ENCODE results near the gene YOD1.

YOD1 gene

DNA sequence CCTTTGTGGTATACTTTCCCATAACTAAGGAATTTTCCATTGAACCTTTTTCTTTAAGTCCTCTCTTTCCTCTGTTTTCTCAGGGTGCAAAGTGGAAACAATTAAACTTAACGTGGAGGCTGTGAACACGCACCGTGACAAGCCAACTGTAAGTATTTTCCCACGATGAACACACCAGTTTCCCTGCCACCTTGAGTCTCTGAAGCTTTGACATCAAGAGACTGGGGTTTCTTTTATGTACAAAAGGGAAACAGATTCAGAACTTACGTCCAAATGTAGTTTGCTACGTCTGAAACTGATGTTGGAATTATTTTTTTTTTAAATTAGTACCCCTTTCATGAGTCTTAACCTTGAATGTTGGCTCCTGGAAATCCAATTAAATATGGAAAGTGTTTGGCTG is 20.4 kb upstream of the YOD1 start:
- no peak for DNase-seq

DNA sequence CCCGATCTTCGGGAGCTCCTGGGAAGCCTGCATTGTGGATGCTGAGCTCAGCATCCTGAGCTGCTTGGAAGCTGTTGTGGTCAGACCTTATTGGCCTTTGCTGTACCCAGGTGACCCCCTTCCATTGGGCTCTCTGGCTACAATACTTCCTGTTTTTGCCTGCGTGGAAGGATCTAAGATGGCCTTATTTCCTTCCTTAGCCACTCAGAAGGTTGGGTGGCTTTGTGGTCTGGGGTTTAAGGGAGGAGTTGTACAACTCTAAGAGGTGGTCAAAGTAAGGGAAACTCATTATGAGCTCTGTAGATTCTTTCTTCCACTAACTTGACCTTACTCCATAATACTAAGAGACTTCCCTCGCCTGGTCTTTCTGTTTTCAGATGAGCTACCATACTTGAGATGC is 19.8 kb upstream of the YOD1 start:
- DNase-seq = no peak

DNA sequence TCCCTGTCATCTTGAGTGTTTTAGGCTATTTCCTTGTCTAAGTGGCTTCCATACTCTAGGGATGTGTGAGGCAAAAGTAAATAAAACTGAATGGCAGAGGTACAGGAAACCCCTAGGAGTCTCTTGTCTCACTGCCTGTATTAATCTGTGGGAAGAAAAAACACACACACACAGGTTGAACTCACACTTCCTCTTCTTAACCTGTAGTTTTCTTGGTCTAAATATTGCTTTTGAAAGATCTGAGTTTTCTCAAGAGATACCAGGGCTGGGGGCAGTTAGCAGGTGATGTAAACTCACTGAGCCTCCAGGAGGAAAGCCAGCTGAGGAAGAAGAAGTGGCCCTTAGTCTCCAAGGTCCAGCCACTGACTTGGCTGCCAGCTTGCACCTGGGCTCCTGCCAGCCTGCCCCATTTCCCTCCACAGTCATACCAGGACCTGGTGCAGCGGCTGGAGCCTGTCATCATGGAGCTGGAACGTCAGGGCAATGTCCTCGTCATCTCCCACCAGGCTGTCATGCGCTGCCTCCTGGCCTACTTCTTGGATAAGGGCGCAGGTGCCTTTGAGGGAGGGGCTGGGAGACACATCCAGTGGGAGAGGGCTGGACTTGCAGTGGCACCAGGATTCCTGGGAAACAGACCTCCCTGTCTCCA is 19.0 kb upstream of the YOD1 start:
- no peak for DNase-seq

DNA sequence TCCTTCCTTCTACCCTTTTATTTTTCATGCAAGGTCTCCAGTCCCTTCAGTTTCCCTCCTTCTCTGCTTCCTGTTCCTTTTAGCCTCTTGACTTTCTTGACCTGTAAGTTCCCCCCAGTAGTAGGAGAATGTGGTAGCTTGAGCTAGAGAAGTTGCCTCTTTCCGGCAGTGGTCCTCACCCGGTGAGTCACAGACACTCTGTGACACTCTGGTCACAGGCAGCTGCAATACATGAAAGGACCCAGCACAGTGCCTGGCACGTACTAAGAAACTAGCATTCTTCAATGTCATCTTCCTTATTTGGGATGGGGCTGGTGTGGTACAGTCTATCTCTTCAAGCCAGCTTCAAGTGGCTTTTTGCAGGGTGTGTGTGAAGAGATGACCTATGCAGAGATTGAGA is 18.1 kb upstream of the YOD1 start:
- no peak for DNase-seq

DNA sequence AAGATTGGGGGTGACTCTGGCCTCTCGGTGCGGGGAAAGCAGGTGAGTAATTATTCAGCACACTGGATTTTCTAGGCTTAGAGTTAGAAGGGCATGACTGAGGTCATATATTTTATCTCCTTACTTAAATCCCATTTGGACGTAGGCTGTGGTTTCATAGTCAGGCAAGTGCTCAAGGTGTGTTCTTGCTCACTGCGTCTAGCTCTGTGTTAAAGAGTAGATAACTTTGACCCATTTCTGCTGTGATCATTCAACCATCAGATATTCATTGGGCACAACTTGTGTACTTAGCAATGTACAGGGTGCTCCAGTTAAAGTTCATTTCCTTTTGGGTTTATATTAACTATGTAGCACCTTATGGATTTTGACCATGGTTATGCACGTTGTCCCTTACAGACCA is 16.7 kb upstream of the YOD1 start:
- DNase-seq = no peak

DNA sequence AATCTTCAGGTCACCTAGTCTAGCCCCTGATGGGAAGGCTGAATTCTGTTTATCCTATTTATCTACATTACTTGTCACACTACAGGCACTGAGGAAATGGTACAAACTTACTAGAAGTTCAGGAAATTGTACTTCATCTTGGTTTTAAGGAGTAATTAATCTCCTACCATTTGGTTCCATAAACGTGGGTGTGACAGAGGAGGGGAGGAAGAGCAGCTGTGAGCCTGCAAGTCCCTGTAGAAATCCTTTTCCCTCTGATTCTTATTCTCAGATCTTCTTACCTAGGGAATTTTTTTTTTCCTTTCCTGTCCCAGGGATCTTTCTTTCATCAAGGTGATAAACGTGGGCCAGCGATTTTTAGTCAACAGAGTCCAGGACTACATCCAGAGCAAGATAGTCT is 16.2 kb upstream of the YOD1 start:
- DNase-seq = no peak

DNA sequence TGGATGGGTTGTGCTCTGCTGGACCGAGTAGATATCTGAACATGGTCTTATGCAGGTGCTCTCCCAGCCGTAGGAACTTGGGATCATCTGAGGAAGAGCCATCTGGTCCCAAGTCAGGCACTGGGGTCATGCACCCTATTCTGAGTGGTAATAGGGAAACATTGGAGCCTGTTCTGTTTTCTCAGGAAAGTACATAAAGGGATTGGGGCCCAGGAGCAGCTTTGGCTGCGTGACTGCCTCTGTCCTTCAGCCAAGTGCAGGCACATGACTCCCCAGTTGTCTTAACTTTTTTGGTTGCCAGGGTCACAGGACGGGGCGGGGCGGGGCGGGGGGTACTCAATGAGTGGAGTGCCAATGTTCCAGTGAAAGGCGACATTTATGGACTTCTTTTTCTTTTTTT is 13.6 kb upstream of the YOD1 start:
- DNase-seq = no peak

DNA sequence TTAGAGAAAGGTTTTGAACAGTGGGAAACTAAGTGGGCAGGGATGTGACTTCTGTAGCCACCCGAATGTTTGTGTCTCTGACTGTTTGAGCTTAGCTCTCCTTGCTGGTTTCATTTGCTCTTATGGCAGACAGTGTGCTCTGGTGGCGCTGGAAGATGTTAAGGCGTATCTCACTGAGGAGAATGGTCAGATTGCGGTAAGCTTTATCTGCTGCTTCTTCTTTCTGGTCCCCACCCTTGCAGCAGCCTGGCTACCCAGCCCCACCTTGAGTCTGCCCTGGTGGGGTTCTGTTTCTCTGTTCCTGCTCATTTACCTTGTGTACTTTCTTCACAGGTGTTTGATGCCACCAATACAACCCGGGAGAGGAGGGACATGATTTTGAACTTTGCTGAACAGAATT is 12.0 kb upstream of the YOD1 start:
- no peak for DNase-seq

DNA sequence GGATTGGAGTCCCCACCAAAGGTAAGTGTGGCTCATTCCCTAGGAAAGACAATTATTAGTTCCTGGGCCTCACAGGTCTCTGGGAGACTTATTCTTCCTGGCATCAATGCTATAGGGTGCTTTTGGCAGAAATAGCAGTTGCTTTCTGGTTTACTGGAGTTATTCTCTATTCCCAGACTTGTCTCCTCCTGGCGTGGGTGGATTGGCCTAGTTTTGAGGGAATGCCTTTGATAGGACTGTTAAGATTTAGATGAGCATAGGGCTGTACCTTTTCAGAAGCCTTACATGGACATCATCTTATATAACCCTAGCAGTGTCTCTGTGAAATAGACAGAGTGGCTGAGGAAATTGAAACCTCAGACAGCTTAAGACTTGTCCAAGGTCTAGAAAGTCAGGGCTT is 11.1 kb upstream of the YOD1 start:
- no peak for DNase-seq

DNA sequence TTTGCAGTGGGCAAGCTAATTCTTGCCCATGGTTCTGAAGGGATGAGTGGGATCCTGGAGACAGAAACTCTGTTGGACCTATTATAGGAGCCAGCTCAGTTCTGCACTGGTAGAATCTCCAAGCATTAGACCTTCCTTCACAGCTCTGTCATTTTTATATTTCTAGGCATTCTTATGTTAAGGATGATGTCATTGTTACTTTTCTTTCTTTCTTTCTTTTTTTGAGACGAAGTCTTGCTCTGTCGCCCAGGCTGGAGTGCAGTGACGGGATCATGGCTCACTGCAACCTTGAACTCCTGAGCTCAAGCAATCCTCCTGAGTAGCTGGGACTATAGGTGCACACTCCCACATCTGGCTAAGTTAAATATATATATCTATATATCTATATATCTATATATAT is 9.6 kb upstream of the YOD1 start:
- DNase-seq = no peak

DNA sequence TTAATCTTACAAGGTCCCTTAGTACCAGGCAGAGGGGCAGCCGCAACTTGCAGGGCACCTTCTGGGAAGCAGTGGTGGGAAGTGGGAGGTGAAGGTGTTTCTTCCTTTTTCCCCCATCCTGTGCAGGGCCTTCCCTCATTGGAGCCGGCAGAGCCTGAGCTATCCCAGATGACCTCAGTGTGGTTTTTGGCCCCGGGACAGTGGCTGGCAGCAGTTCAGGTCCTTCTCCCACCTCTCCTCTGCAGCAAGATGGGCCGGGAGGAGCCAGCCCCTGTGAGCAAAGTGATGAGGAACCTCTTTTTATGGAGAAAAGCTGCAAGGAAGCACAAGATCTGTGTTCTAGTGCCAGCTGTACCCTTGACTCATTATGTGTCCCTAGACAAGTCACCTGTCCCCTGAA is 8.9 kb upstream of the YOD1 start:
- DNase-seq = no peak

DNA sequence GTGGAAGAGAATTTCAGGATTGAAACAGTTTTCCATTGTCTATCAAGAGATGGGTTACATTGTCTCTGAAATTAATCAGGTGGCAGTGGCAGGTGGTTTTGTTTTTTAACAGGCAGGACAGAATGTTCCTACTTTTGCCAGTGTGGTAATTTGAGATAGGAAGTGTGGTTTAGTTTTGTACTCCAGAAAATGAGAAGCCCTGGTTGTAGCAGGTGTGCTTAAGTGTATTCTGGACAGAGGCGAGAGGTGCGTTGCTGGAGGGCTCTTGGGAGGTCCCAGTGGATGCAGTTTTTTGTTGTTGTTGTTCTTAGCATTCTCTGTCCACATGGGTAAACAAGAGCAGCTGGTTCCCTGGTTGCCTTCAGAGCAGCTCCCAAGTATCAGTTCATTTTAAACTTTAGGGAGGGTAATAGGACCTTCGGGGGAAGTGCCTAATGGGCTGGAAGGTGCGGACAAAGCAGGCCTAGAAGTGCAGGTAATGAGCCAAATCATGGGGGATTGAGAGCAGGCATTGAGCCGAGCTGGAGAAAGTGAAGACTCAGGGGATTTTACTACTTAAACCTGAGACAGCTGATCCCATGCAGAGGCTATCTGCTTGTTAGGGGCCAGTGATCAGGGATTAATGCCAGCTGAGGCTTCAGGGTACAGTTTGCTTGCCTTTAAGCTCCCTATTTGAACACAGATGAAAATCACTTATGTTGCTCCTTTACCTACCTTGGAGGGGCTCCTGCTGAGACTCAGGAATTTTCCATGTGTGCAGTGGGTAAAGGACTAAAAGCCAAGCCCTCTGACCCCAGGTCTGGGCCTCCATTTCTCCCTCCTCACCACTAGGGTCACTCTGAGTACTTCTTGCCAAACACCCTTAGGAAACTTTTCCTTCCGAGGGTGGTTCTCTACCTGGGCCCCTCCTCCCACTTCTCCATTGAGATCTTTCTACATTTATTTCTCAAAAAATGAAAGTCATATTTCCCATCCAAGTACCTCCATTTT is 8.2 kb upstream of the YOD1 start:
- no peak for DNase-seq

DNA sequence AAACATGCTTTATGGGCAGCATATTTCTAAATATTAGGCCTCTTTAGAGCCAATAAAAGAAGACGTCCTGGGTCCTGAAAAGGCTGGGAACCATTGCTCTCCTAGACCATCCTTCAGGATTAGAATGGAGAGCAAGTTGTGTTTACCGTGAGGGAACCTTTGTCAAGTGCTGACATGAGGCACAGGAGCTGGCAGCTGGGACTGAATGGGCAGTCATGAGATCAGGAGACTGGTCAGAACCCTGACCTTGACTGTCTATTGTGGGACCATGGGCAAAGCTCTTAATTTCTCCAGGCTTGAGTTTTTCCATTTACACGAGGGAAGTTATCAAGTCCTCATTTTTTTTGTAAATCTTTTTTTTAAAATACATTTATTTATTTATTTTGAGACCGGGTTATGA is 7.2 kb upstream of the YOD1 start:
- no peak for DNase-seq

DNA sequence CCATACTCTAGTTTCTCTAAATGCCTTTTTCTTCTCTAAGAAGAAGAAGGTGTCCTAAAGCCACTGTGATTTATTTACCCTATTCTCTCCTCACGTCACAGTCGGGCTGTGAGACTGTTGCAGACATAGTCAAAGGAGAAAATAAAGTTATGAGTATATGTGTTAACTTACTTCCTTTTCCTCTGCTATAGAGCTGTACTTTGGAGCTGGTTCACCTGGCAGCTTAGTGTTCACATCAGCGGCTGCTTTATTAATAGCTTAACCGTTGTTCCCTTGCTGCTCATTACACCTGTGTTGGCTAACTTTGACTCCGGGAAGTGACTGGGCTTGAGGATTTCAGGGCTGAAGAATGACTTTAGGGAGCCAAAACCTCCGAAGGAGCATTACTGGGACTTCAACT is 5.7 kb upstream of the YOD1 start:
- no peak for DNase-seq

DNA sequence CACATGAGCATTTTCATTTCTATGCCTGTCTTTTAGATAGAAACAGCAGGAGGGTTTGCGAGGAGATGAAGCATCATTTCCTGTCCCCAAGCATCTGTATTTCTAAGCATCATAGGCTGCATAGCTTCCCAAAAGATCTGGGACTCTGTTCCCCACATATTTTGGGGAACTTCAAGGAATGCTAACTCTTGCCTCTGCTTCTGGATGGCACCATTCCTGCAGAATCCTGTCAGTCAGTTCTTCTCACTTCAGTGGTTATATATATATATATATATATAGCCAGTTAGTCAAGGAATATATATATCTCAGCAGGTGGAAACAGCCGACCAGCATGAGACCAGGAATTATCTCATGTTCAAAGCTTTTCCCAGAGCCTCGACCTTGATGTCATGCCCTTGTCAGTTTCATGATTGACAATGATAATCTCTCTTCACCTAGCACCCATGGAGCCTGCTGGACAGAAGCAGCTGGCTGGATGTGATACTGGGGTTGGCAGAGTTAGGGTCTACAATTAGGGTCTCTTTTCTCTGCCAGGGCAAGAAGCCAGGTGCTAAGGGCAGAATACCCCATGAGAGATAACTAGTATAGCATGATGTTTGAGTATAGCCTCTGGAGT is 4.5 kb upstream of the YOD1 start:
- DNase-seq = no peak

DNA sequence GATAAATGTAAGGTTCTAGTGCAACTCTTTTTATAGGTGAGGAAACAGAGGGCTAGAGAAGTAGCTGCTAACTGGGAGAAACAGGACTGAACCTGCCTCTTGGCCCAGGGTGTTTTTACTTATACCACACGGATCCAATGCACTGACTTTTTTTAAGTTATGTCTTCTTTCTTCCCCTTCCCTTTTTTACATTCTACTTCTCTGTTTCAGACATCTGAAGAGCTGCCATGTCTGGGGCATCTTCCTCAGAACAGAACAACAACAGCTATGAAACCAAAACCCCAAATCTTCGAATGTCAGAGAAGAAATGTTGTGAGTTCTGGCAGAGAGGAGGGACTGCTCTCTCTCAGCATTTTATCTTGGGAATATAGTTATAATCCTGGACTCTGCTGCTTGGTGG is 3.5 kb upstream of the YOD1 start:
- DNase-seq = no peak

DNA sequence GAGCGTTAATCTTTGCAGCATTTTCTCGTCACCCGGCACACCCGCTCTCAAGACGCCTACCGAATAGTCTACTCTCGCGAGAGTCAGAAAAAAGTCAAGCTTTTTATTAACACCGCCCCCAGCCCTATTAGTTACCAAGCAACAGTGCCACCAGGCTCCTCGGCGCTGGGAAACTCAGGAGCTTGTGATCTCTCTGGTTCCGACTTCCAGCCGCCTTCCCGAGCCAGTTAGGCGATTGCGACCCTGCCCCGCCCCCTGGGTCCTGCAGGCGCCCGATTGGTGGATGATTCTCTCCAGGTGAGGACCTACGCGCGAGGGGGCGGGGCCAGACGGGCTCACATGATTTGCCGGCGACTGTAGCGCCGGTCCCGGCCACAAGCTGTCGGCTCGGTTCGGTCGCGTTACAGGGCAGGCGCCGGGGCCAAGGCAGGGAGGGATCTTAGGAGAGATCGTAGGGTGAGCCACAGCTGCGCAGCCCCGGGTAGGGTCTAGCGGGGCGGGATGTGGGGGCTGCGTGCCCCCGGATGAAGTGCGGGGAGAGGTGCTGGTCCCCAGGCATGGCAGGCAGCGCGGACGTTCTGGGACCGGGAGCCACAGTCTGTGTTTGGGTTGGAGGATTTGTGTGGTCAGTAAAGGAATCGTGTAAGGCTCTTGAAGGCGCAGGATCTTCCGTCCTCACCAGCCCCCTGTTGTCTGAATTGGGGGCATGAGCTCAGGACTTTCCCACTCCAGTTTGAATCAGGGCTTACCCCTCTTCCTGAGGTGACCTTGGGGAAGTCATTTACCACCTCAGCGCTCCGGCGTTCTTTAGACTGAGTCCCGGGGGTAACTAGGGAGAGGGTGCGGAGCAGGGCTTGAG is 2.1 kb upstream of the YOD1 start, which contains the start of gene PFKFB2:
PFKFB2 (plus strand) TSS at position 365 of the 859 bp plus-strand sequence. CDS start 1,443 bp downstream, outside the sequence.
- DNase-seq = peak; percentile 92

DNA sequence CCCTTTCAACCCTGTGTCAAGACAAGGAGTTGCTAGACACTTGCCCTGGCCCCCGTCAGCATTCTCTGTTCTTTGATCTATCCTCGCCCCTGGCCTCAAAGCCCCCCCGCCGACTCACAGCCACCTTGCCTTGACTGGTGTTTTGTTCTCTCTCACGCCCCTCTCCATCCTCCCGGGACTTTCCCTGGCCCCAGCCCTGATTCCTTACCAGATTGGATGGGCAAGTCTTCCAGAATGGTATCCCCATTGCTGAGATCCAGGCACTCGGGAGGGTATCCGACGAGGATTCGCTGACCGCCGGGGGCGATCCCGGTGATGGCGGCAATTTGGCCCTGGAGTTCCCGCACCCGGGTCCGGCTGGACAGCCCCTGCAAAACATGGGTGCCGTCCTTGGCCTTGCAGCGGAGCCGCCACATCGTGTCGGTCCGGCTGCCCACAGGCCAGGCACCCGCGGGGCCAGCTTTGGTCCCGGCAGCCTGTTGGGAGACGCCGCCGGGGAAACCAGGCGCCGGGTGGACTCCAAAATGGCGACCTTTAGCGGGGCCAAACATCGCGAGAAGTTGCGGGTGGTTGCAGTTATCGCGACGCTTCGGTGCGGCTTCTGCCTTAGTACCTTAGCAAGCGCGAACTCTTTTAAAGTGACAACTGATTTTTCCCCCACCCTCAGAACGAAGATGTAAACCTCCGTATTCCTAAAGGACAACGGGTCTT is 373 bp downstream of the YOD1 start:
- DNase-seq = peak; percentile 91

DNA sequence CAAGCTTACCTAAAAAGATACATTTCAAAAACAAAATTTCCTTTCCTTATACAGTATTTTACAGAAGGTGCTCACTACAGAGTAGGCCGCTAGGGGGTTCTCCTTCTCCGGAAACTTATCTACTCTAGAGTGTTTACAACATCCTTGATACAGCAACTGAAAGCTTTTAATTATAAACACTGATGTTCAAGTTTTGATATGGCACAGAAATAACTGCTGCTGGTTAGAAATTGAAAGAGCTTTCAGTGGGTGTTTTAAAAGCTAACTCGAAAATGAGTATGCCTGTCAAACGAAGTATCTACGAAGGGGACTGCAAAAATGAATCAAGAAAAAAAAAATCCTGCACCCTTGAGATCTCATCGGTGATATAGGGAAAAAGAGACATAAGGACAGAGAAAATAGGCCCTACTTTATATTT is 1.0 kb downstream of the YOD1 start:
- peak; percentile 66 for DNase-seq

DNA sequence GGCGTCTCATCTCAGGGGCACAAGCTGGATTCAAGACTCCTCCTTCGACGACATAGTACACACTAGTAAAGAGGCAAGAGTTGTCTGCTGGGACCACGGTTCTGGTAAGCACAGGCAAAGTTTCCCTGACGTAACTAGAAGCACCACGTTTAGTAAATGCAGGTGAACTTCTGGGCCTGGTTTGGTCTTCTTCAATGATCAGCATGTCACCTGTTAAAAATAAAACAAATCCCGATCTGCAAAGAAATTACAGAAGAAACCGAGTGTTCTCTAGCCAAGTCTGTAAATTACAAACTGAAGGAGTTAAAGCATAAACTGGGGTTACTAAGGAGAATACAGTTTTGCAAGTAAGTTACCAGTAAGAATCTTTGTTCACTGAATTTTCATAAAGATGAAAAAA is 1.5 kb downstream of the YOD1 start:
- DNase-seq = no peak

DNA sequence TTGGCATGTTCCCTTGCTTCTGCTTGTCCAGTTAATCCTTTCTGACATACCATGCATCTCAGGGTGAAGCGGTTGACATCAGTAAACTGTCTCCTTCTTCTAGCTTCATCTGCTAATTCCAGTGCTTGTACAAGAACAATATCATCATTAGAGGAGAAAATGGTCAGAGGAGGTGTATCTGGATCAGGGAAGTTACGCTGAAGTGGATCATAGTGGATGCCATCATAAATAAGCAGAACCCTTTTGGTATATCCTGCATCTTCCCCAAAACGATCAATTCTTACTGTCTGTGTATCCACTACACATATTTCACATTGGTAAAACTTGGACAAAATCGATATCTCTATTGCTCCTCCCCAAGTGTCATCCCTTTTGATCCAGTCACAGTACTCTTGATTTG is 2.0 kb downstream of the YOD1 start:
- DNase-seq = no peak

DNA sequence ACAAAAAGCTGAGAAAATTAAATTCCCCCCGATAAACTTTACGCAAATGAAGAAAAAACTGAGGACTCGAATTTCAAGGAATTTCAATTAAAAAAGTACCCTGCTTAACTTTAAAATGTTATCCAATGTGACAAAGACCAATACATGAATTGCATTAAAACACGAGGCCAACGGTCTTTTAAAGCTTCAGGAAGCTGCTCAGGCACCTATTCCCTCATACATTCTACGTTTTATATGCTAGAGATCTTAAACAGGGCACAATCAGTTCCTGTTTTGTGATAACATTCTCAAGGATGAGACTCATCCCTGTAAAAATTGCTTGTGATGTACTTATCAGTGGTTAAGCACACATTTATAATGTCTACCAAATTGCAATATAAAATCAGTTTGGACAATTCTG is 3.0 kb downstream of the YOD1 start:
- DNase-seq = no peak
